SW480 (cell line): ENCODE results near the gene ZSCAN10.
"Not testable (repeated sequence)": the region's sequence is repeated elsewhere in the genome, so short reads cannot be mapped to it uniquely, and the experiment has no call there.

Source experiments
- DNase-seq: peaks from one replicate; pipeline ENCODE4 v3.0.0-alpha.2; 2016; ENCODE audit warnings: low spot score

ZSCAN10 gene

DNA sequence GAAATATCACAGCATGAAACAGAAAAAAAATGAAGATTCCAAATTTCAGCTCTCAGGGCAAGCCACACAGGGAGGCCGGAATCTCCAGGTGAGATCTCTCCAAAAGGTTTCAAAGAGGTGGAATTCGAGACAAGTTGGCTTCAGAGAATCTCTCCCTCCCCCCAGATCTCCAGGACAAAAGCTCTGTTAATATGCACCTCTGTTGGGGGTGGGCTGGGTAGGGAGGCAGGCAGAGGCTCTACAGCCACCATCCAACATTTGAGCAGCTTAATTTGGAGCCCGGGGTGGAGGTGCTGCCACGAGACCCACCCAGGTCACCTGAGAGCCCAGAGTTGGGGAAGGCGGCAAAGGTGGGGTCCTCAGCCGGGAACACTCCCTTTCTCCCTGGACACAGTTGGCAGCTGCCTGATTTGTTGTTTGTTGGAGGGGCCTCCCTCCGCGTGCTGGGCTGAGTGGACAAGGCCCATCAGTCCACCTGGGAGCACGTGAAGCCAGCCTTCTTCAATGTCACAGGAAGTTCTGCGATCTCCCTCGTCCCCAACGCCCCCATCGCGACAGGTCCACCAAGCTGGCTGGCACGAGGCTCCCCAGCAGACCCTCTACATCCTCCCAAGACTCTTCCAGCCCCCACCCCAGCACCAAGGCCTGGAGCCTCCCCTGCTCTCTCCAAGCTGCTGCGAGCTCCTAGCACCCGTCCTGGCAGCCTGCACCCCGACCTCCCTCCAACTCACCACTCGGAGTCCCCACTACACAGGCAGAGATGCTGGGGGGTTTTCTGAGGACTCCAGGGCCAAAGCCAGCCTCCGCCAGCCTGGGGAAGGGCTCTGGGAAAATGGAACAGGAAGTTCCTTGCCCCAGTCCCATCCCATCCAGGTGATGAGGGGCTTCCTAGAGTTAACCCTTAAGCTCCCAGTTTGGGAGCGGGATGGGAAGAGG lies at the start of gene ZSCAN10:
Gene ZSCAN10, minus strand, starts transcription at position 836 of the 936 bp plus-strand sequence. CDS start 6,357 bp downstream, outside the sequence.
- DNase-seq = no peak

GRCh38 chr16:3148256-3149192 lies 49.4 kb upstream of the ZSCAN10 start:
- no peak for DNase-seq

- DNase-seq = no peak
Measured at GRCh38 chr16:3147757-3148104, 48.6 kb upstream of the ZSCAN10 start.

DNA sequence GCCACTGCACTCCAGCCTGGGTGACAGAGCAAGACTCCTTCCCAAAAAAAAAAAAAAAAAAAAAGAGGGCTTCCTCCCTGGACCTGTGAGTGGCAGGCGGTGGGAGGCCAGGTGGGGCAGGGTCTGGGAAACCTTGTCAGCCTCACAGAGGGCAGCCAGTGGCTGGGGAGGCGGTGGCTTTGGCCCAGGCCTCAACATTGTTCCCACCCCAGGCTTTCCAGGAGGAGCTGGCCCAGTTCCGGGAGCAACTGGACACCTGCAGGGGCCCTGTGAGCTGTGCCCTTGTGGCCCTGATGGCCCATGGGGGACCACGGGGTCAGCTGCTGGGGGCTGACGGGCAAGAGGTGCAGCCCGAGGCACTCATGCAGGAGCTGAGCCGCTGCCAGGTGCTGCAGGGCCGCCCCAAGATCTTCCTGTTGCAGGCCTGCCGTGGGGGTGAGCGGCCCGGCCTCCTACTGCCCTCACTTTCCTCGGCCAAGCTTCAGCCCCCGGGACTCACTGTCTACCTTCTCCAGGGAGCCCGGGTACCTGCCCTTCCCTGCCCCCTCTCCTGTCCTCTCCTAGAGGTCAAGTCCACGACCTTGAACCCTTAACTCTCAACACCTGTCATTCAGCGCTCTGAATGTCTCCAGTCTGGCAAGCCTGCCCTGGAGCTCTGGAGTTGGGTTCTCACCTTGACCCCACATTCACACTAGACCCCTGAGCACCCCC lies 48.1 kb upstream of the ZSCAN10 start:
- DNase-seq = no peak

DNA sequence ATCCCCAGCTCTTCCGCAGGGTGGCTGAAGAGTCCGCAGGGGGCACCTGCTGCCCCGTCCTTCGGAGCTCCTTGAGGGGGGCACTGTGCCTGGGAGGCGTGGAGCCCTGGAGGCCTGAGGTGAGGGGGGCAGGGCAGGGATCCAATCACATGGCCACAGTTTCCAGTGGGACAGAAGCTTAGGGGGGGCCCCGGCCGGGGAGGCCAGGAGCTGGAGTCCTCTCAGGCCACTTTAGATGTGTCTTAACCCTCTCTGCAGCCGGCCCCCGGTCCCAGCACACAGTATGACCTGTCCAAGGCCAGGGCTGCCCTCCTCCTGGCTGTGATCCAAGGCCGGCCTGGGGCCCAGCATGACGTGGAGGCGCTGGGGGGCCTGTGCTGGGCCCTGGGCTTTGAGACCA lies 46.6 kb upstream of the ZSCAN10 start:
- DNase-seq = no peak

GRCh38 chr16:3145151-3145550 lies 46.1 kb upstream of the ZSCAN10 start:
- DNase-seq = no peak

DNA sequence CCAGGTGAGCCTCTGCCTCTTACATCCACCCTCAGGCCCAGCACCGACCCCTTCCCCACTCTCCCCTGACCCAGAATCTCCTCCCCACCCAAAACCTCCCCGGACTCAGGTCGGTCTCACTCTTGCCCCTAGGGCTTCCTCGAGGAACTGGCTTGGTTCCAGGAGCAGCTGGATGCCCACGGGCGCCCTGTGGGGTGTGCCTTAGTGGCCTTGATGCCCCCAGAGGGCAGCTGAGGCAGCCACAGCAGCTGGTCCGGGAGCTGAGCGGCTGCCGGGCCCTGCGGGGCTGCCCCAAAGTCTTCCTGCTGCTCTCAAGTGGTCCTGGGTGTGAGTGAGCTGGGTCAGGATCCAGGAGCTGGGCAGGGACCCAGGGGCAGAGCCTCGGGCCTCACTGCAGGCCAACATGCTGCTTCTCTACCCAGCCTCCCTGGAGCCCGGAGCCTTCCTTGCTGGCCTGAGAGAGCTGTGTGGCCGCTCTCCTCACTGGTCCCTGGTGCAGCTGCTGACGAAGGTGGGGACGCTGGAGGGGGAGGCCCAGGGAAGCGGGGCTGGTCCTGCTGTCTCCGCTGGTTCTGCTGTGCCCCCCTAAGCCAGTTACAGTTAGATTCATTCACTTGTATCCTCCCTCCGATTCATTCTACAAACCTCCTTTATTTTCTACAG lies 45.4 kb upstream of the ZSCAN10 start:
- no peak for DNase-seq

- no peak for DNase-seq
Measured at GRCh38 chr16:3143598-3144320, 44.7 kb upstream of the ZSCAN10 start.

- no peak for DNase-seq
Measured at GRCh38 chr16:3143189-3143588, 44.1 kb upstream of the ZSCAN10 start.

DNA sequence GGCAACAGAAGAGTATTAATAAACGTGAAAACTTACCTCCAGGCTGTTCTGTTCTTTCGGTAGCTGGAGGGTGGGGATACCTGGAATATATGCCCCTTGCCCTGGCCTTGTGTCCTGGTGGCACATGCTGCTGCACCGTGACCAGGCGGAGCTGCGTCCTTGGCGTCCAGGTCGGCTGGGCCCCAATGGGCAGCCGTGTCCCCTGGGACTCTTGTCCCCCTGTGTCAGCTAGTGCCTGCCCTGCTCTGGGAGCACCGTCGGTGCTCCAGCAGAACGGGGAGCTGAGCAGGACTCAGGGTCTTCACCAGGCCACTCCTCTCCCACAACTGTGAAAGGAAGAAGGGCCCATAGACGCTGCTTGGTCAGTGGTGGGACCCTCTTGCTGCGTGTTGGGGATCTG lies 43.7 kb upstream of the ZSCAN10 start:
- DNase-seq = no peak

DNA sequence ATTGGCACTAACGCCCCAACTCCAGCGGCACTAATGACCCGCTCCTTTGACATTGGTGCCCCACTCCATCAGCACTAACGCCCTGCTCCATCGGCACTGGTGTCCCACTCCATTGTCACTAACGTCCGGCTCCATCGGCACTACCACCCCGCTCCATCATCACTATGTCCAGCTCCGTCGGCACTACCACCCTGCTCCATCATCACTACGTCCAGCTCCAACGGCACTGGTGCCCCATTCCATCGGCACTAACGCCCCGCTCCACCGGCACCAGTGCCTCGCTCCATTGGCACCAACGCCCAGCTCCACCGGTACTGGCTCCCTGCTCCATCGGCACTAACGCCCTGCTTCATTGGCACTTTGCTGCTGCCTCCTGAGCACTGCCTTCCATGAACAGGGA lies 43.2 kb upstream of the ZSCAN10 start:
- DNase-seq = no peak

DNA sequence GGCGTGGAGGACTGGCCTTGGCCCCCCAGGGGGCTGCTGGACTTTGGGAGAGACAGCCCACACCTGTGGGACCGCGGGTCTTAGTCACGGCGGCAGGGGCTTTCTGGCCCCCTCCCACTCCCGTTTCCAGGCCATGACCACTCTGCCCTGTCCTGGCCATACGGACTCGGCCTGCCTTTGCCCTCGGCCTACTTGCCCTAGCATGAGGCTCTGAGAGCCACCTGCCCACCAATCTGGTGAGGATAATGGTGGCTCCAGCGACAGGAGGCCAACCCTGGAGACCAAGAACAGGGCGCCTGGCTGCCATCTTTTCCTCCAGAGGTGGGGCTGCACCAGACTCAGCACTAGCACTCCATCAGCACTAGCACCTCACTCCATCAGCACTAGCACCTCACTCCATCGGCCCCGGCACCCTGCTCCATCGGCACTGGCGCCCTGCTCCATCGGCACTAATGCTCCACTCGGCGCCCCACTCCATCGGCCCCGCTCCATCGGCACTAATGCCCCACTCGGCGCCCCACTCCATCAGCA lies 42.8 kb upstream of the ZSCAN10 start:
- DNase-seq = no peak

DNA sequence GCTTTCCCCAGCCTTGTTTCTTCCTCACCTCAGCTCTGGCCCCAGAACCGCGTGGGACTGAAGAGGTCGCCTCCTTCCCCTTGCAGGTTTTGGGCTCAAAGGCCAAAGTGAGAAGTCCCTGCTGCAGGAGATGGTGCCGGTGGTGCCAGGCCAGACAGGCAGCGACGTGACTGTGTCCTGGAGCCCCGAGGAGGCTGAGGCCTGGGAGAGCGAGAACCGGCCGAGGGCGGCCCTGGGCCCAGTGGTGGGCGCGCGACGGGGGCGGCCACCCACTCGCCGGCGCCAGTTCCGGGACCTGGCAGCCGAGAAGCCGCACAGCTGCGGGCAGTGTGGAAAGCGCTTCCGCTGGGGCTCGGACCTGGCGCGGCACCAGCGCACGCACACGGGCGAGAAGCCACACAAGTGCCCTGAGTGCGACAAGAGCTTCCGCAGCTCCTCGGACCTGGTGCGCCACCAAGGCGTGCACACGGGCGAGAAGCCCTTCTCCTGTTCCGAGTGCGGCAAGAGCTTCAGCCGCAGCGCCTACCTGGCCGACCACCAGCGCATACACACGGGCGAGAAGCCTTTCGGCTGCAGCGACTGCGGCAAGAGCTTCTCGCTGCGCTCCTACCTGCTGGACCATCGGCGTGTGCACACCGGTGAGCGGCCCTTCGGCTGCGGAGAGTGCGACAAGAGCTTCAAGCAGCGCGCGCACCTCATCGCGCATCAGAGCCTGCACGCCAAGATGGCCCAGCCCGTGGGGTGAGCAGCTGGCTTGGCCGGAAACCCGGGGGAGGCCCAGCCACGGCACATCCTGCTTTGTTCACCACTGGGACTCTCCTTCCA lies 41.7 kb upstream of the ZSCAN10 start:
- no peak for DNase-seq

DNA sequence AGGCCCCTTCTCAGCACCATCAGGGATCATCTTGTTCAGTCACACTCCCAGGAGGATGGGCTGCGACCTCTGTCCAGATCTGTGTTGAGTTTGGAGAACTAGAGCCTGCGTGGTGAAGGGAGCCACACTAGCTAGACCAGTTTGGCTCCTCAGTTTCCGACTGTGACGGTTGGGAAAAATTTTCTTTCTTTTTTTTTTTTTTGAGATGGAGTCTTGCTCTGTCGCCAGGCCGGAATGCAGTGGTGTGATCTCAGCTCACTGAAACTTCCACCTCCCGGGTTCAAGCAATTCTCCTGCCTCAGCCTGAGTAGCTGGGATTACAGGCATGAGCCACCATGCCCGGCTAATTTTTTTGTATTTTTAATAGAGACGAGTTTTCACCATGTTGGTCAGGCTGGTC lies 40.5 kb upstream of the ZSCAN10 start:
- not testable (repeated sequence) for DNase-seq

- no peak for DNase-seq
Measured at GRCh38 chr16:3138823-3139426, 39.8 kb upstream of the ZSCAN10 start.

DNA sequence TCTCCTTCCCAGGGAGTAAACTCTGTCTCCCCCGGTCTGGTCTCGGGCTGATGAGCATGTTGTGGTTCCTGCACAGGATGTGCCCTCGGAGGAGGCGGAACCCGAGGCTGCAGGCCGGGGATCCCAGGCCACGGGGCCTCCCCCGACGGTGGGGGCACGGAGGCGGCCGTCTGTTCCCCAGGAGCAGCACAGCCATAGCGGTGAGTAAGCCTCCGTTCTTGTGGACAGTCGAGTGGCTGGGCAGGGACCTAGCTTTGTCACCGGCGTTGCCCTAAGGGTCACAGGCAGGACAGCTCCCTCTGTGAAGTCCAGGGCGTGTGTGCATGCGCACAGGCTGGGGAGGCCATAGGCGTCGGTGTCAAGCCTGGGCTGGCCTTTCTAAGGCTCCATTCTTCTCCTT lies 39.2 kb upstream of the ZSCAN10 start:
- no peak for DNase-seq

- no peak for DNase-seq
Measured at GRCh38 chr16:3137267-3137666, 38.2 kb upstream of the ZSCAN10 start.

DNA sequence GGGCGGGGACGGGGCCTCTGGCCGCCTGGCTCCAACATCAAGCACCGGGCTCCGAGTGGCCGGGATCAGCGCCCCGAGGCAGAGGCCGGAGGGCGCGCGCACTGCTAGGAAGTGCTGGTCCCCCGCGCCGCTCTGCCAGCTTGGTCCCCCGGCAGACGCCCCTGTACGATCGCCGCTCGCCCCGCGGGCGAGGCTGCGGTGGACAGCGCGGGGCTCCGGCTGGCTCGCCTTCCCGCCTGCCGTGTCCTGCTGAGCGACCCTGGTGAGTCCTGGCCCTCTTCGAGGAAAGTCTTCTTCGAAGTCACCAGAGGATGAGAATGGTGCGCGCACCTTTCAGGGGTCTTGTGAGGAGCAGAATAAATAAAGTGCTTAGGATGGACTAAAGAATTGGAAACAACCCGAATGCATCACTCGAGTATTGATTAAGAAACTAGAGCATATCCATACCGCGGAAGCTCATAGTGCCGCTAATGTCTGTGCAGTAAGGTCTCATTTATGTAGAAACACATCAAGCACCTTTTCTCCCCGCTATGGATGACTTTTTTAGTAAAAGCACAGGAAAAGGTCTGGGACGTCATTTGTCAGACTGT lies 36.1 kb upstream of the ZSCAN10 start:
- DNase-seq = no peak
